Smooth muscle cell (in vitro differentiated cells): ENCODE data around the gene BEST2. TPM values are rescaled to one million over a fixed set of nuclear protein-coding genes. Genes with fewer than 3 reads are reported as not detected.

ENCODE experiments used
- DNase-seq: peaks from one replicate; lab custom pipeline; 2025; ENCODE audit not compliant: unreplicated experiment; lab: John Stamatoyannopoulos, UW
- H2AFZ ChIP-seq: fragments of 200-600 bp; sonication (generic); 2 replicates; pipeline ENCODE4 v1.6.0; 2016; ENCODE audit warnings: antibody characterized with exemption, low read depth, mild to moderate bottlenecking
- H3F3A ChIP-seq: fragments of 200-600 bp; sonication (generic); 2 replicates; pipeline ENCODE4 v1.6.0; 2017; ENCODE audit warnings: antibody characterized with exemption, low read depth
- H3K27ac ChIP-seq: fragments of 200-600 bp; sonication (generic); 2 replicates; pipeline ENCODE4 v1.5.1; 2016; ENCODE audit warnings: low read depth, mild to moderate bottlenecking
- H3K27me3 ChIP-seq: fragments of 200-600 bp; sonication (generic); 2 replicates; pipeline ENCODE4 v1.6.1; 2016; ENCODE audit warnings: low read depth, mild to moderate bottlenecking
- H3K36me3 ChIP-seq: fragments of 200-600 bp; sonication (generic); 2 replicates; pipeline ENCODE4 v1.5.1; 2016; ENCODE audit warnings: low read depth
- H3K4me1 ChIP-seq: fragments of 200-600 bp; sonication (generic); 2 replicates; pipeline ENCODE4 v1.5.1; 2016; ENCODE audit warnings: low read depth
- H3K4me2 ChIP-seq: fragments of 200-600 bp; sonication (generic); 2 replicates; pipeline ENCODE4 v1.6.0; 2016; ENCODE audit warnings: mild to moderate bottlenecking
- H3K4me3 ChIP-seq: fragments of 200-600 bp; sonication (generic); 2 replicates; pipeline ENCODE4 v1.5.1; 2016; ENCODE audit warnings: mild to moderate bottlenecking
- H3K79me2 ChIP-seq: fragments of 200-600 bp; sonication (generic); 2 replicates; pipeline ENCODE4 v1.6.0; 2016; ENCODE audit warnings: low read depth, mild to moderate bottlenecking
- H3K9ac ChIP-seq: fragments of 200-600 bp; sonication (generic); 2 replicates; pipeline ENCODE4 v1.6.0; 2016; ENCODE audit warnings: low read depth
- H3K9me3 ChIP-seq: fragments of 200-600 bp; sonication (generic); replicated peaks from 2 replicates; pipeline ENCODE4 v1.5.1; 2016; ENCODE audit warnings: low read depth
- H4K20me1 ChIP-seq: fragments of 200-600 bp; sonication (generic); 2 replicates; pipeline ENCODE4 v1.6.0; 2016; ENCODE audit warnings: low read depth
- WGBS: methylation state at CpG from one replicate; pipeline ENCODE4 v1.1.7; 2016; ENCODE audit warnings: low lambda C conversion rate; 5-methylcytosine and 5-hydroxymethylcytosine counted together
- polyA plus RNA-seq: library from polyadenylated mRNA; unstranded; fragments of >200 nt; fragmentation: Nextera tagmentation; extraction: Ambion mirVana; gene quantifications from 2 replicates; pipeline ENCODE4 v1.2.1, GENCODE V29; 2016
- total RNA-seq: library from RNA; depleted of rRNA; stranded (reverse); fragments of >200 nt; gene quantifications from 2 replicates; pipeline ENCODE4 v1.2.3, GENCODE V29; 2014
- TF ChIP-seq, protein P1 (sequence below): fragments of 200-600 bp; sonication (generic); IDR thresholded peaks from 2 replicates; pipeline ENCODE4 v1.5.1; 2017; ENCODE audit warnings: borderline replicate concordance, mild to moderate bottlenecking, antibody characterized with exemption; ENCODE audit not compliant: insufficient read depth, poor library complexity, severe bottlenecking

BEST2 gene
- total and polyA plus RNA-seq, 2 experiments from 2014 or later: not detected

DNA sequence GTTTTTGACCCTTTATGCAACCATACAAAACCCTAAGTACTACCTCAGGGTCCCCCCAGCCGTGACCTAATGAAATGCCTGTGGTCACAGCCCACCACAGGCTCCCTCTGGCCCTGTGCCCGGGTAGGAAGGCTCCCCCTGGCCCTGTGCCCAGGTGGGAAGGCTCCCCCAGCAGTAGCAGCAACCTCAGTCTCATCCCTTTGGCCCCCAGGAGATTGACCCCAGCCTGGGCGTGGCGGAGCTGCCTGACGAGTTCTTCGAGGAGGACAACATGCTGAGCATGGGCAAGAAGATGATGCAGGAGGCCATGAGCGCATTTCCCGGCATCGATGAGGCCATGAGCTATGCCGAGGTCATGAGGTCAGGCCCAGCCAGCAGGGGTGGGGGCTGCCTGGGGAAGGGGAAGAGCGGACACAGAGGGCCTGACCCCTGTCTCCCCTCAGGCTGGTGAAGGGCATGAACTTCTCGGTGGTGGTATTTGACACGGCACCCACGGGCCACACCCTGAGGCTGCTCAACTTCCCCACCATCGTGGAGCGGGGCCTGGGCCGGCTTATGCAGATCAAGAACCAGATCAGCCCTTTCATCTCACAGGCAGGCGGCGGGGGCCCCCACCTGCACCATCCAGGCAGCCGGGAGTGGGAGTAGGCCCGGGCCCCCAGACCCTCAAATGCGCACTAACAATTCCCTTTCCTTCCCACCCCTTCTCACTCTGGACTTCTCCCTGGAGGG is 6.3 kb upstream of the BEST2 start:
- Histone ChIP-seq H3K79me2 (no peaks in the 10 kb centered on the region), H4K20me1 (no peaks in the 10 kb centered on the region), H3K9me3 (no peaks in the 10 kb centered on the region), H3K36me3 (no peaks in the 10 kb centered on the region), H3K4me3 (no peak overlapping the region), H3K27ac (no peak overlapping the region), H3K9ac (no peak overlapping the region), H3F3A (no peaks in the 10 kb centered on the region), H3K4me1 (no peaks in the 10 kb centered on the region), H3K27me3 (peaks cover 13% of the 10 kb centered on the region), H3K4me2 (no peak overlapping the region), H2AFZ (no peak overlapping the region)
- TF ChIP-seq, protein P1, sequence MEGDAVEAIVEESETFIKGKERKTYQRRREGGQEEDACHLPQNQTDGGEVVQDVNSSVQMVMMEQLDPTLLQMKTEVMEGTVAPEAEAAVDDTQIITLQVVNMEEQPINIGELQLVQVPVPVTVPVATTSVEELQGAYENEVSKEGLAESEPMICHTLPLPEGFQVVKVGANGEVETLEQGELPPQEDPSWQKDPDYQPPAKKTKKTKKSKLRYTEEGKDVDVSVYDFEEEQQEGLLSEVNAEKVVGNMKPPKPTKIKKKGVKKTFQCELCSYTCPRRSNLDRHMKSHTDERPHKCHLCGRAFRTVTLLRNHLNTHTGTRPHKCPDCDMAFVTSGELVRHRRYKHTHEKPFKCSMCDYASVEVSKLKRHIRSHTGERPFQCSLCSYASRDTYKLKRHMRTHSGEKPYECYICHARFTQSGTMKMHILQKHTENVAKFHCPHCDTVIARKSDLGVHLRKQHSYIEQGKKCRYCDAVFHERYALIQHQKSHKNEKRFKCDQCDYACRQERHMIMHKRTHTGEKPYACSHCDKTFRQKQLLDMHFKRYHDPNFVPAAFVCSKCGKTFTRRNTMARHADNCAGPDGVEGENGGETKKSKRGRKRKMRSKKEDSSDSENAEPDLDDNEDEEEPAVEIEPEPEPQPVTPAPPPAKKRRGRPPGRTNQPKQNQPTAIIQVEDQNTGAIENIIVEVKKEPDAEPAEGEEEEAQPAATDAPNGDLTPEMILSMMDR: no peak
- DNase-seq: no peak
- WGBS: 96% methylated on average over 18 of the region's 22 CpGs

DNA sequence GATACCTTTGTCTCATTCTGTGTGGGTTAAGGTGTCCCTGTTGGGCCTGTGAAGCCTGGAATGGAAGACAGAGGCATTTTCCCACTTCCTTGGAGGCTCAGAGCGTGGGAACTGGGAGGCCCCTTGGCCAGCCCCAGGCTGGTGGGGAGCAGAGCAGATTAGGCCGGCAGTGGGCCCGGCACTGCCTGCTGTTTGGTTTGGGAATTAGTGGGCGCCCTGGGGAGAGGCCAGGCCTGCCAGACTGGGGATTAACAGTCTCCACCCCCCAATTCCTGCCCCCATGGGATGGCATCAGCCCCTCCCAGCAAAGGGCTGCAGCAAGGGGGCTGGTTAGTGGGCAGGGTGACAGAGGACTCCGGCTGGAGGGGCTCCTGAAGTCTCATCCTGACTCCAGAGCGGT is 3.1 kb upstream of the BEST2 start:
- no peak overlapping the region for H3K4me3 ChIP-seq
- H3K36me3 ChIP-seq: no peaks in the 10 kb centered on the region
- H3F3A ChIP-seq: no peaks in the 10 kb centered on the region
- H3K4me1 ChIP-seq: no peaks in the 10 kb centered on the region
- no peak overlapping the region for H3K27ac ChIP-seq
- no peak overlapping the region for H3K4me2 ChIP-seq
- no peak for DNase-seq
- H2AFZ ChIP-seq: no peak overlapping the region
- H4K20me1 ChIP-seq: no peaks in the 10 kb centered on the region
- H3K9me3 ChIP-seq: no peaks in the 10 kb centered on the region
- peaks cover 43% of the 10 kb centered on the region for H3K27me3 ChIP-seq
- 88% methylated on average over 6 of the region's 6 CpGs for WGBS
- H3K9ac ChIP-seq: no peak overlapping the region
- TF ChIP-seq, protein P1: no peak
- H3K79me2 ChIP-seq: no peaks in the 10 kb centered on the region

DNA sequence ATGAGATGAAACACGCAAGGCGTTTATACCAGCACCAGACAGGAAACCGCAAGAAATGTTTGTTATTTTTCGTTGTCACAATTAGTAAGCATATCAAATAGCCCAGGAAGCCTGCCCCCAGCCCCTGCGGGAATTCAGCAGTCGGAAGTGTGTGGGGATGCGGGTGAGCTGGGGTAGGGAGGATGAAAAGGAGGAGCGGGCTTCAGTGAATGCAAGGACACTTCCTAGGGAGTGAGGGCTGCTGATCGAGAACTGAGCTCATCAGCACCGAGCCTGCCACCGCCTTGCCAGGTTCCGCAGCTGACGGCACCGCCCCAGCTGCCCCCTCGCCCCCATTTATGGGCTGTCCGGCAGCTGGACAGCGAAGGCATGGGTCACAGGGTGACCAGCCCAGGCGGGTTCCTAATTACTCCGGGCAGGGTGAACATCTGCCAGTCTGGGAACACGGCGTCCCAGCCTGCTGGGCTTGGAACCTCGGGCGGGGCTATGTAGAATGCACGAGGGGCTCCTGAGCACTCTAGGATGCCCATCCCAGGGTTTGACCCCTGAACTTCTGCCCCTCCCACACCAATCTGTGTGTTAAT is 1.6 kb upstream of the BEST2 start:
- Histone ChIP-seq H3K4me1 (no peaks in the 10 kb centered on the region), H3K9me3 (no peaks in the 10 kb centered on the region), H4K20me1 (no peaks in the 10 kb centered on the region), H3K4me2 (no peak overlapping the region), H3K4me3 (no peak overlapping the region), H3K36me3 (no peaks in the 10 kb centered on the region), H3K9ac (no peak overlapping the region), H3K27me3 (peaks cover 46% of the 10 kb centered on the region), H3F3A (no peaks in the 10 kb centered on the region), H2AFZ (no peak overlapping the region), H3K79me2 (no peaks in the 10 kb centered on the region), H3K27ac (no peak overlapping the region)
- DNase-seq: no peak
- 65% methylated on average over 24 of the region's 24 CpGs for WGBS
- TF ChIP-seq, protein P1: no peak
